ENCODE results near the gene PRR11. TPM values are rescaled to one million over a fixed set of nuclear protein-coding genes. Genes with fewer than 3 reads are reported as not detected.

Gene PRR11
- total and polyA plus RNA-seq, 2 of the 8 experiments (the other 6 are each of a cell fraction or from before 2014, with no cell fraction given) = 32.7 to 83.0 TPM

DNA sequence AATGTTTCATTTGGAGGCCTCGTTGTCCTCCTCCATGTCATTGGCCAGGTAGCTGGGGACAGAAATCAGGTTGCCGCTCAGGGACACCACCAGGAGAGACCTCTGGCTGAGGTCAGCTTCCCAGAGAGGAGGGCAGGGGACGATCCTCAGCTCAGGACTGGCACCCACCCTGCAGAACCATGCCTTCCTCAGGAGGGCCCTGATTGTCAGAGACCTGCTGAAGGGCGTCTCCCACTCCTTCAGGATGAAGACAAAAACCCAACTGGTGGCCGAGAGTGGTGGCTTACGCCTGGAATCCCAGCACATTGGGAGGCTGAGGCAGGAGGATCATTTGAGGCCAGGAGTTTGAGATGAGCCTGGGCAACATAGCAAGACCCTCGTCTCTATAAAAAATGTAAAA, 19.5 kb downstream of the PRR11 start (continued):
- TF ChIP-seq SP4 (IDR thresholded peaks at IDR 0.05; ENCODE audit: low read length) (no peak), EGR1 (IDR thresholded peaks at IDR 0.05; ENCODE audit: borderline replicate concordance, low read depth, low read length) (no peak), MAFK (IDR thresholded peaks at IDR 0.05; ENCODE audit: low read depth, low read length) (no peak), GABPA (IDR thresholded peaks at IDR 0.05; ENCODE audit: borderline replicate concordance, insufficient read depth, low read length) (no peak), RXRA (IDR thresholded peaks at IDR 0.05; ENCODE audit: insufficient read depth, low read depth, low read length) (no peak), CHD2 (IDR thresholded peaks at IDR 0.05; ENCODE audit: low read length) (no peak)

All from H1 (cell line).